ENCODE results near the gene PRKAR1A.

The PRKAR1A gene

DNA sequence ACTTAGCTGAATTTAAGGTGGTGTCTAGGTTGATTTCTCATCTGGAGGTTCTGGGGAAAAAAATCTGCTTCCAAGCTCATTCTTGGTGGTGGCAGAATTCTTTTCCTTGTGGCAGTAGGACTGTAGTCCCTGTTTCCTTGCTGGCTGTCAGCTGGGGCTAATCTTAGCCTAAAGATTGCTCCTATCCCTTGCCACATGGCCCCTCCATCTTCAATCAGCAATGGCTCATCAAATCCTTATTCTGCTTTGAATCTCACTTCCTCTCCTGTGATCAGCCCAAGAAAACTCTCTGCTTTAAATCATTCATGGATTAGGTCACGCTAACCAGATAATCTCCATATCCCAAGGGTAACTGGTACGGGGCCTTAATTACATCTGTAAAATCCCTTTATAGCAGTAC is 82.3 kb downstream of the PRKAR1A start:
- peaks cover 2% of the 10 kb centered on the region for H3K4me1 Mint-ChIP-seq
- no peak overlapping the region for H3K27ac Mint-ChIP-seq
- ATAC-seq: no peak
- no peaks in the 10 kb centered on the region for H3K9me3 Mint-ChIP-seq
- no peaks in the 10 kb centered on the region for H3K36me3 Mint-ChIP-seq
- no peak overlapping the region for H3K4me3 Mint-ChIP-seq
- DNase-seq (ENCODE audit: low spot score in 2 of 2): no peak

DNA sequence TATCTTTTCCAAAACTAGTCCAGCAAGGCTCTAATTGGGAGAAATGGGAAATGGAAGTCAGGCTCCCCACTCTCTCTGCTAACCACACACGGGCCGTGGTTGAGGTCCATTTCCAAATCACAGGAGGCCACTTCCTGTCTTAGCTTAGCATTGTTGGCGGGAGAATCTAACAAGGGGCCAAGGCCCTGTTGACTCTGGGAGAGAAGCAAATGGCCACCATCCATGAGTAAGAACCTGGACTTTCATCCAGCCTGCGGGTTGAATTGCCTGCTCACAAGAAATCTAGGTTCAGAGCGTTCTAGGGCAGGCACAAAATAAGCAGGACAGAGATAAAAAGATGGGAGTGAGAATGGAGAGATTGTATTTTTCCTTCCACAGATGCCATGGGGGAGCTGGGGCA is 83.3 kb downstream of the PRKAR1A start:
- H3K27ac Mint-ChIP-seq: no peak overlapping the region
- peaks cover 6% of the 10 kb centered on the region for H3K4me1 Mint-ChIP-seq
- DNase-seq (ENCODE audit: low spot score in 2 of 2) (no peak), ATAC-seq (no peak)
- no peak overlapping the region for H3K4me3 Mint-ChIP-seq
- H3K36me3 Mint-ChIP-seq: no peaks in the 10 kb centered on the region
- H3K9me3 Mint-ChIP-seq: no peaks in the 10 kb centered on the region

DNA sequence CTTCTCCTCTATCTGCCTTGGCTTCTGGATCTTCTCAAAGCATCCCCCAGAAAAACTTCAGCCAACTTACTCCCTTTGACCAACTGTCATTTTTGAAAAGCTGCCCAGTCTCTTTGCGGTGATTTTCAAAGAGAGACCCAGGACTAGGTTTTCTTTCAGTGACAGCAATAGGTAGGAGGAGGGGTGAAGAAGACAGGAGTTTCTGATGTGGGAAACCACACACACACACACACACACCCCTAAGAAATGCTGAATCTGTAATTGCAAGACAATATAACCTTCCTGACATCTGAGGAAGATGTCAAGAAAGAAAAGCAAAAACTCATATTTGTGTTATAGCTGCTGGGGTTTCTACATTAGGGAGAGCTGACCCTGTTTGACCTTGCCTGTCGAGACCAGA is 83.8 kb downstream of the PRKAR1A start:
- H3K4me3 Mint-ChIP-seq: no peak overlapping the region
- peaks cover 6% of the 10 kb centered on the region for H3K4me1 Mint-ChIP-seq
- H3K36me3 Mint-ChIP-seq: no peaks in the 10 kb centered on the region
- H3K27ac Mint-ChIP-seq: no peak overlapping the region
- no peaks in the 10 kb centered on the region for H3K9me3 Mint-ChIP-seq
- DNase-seq (ENCODE audit: low spot score in 2 of 2) (no peak), ATAC-seq (no peak)

DNA sequence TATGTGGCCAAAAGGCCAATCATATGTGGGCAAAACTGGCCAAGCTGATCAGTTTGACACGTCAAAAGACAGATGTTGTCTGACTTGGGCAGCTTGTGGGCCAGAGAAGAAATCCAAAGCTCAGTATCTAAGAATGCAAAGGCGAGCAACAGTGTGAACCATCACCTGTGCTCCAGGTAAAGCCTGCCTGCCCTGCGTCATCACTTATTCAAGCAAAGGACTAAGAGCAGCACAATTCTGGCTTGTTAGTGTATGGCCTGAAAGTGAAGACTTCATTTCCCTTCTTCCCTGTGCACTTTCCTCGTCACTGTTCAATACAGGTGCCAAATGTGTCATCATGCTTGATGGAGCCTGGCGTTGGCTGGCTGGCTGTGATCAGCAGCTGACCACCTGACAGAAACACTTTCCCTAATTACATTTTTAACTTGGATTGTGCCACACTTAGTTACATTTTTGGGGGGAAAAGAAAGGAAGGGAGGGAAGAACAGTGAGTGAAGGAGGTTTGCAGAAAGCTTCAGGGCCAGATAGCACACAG is 84.2 kb downstream of the PRKAR1A start:
- ATAC-seq (no peak), DNase-seq (ENCODE audit: low spot score in 2 of 2) (no peak)
- Mint-ChIP-seq H3K4me1 (peaks cover 6% of the 10 kb centered on the region), H3K36me3 (no peaks in the 10 kb centered on the region), H3K4me3 (no peak overlapping the region), H3K9me3 (no peaks in the 10 kb centered on the region), H3K27ac (no peak overlapping the region)

DNA sequence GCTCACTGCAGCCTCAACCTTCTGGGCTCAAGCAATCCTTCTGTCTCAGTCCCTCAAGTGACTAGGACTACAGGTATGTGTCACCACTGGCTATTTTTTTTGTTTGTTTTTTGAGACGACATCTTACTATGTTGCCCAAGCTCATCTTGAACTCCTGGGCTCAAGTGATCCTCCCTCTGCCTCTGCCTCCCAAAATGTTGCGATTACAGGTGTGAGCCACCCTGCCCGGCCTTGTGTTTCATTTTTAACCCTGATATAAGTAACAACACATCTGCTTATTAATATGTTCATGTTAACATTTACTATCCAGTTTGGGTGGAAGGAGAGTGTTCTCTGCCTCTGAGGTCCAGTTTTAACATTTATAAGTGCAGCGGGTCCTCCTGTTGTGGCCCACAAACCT is 85.8 kb downstream of the PRKAR1A start:
- no peaks in the 10 kb centered on the region for H3K36me3 Mint-ChIP-seq
- H3K9me3 Mint-ChIP-seq: no peaks in the 10 kb centered on the region
- DNase-seq (ENCODE audit: low spot score in 2 of 2) (no peak), ATAC-seq (no peak)
- no peak overlapping the region for H3K4me3 Mint-ChIP-seq
- no peak overlapping the region for H3K27ac Mint-ChIP-seq
- H3K4me1 Mint-ChIP-seq: peaks cover 6% of the 10 kb centered on the region

DNA sequence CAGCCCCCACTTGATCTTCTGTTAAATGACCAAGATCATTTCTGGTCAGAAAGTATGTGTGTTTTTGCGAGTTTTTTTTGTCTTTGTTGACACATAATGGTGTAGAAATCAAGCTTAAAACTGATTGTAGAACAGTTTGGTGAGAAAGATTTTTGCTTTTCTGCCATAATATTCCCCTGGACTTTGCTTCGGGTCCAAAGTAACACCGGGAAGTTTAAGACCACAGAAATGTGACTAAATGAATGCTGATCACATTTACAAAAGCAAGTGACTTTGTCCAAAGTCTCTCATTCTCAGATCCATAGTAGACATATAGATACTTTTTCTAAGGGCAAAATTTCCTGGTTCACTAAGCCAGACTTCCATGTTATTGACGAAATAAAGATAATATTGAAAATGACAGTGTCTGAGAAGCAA is 86.3 kb downstream of the PRKAR1A start:
- ATAC-seq (no peak), DNase-seq (ENCODE audit: low spot score in 2 of 2) (no peak)
- Mint-ChIP-seq H3K27ac (no peak overlapping the region), H3K36me3 (no peaks in the 10 kb centered on the region), H3K4me1 (peaks cover 6% of the 10 kb centered on the region), H3K4me3 (no peak overlapping the region), H3K9me3 (no peaks in the 10 kb centered on the region)

DNA sequence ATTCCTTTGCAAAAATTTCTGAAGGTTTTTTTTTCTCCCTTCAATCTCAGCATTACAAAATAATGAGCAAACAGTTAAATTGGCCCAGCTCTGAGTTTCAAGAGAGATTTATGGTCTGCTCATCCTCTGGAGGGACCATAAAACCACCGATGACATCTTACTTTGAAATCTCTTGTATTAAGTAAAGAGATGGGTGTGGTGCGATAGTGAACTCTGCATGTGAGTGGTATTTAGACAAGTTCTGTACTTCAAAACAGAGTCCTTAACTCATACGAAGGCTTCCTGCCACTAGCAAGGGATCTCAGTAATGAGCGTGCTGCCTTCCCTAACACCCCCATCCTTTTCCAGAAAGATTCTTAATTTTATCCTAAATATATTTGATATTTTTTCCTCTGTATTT is 86.9 kb downstream of the PRKAR1A start:
- Mint-ChIP-seq H3K4me3 (no peak overlapping the region), H3K4me1 (peaks cover 6% of the 10 kb centered on the region), H3K27ac (no peak overlapping the region), H3K36me3 (no peaks in the 10 kb centered on the region), H3K9me3 (no peaks in the 10 kb centered on the region)
- no peak for ATAC-seq
- DNase-seq (ENCODE audit: low spot score in 2 of 2): no peak

DNA sequence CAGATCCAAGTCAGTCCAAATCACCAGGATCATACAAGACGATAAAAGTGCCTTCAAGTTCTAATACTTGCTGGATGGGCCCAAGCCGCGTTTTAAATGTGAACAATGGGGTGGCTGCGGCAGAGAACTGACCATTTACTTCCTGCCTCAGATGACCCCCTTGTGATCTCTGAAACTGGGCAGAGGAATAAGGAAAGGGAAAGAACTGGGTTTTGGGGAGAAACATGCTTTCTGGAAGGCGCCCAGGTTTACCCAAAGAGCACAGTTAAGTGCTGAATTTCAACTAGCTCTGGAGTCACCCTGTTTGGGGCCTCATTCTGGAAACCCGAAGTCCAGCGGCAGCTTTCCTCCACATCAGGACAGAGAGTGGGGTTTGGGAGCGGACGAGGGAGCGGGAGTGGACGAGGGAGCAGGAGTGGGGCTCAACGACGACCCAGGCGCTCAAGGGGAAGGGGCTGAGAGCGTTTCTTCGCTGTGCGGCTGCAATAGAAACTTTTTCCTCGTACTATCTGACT is 87.4 kb downstream of the PRKAR1A start:
- ATAC-seq (no peak), DNase-seq (ENCODE audit: low spot score in 2 of 2) (no peak)
- Mint-ChIP-seq H3K27ac (no peak overlapping the region), H3K9me3 (no peaks in the 10 kb centered on the region), H3K4me3 (peak overlapping the region; percentile 55), H3K4me1 (peaks cover 6% of the 10 kb centered on the region), H3K36me3 (no peaks in the 10 kb centered on the region)

DNA sequence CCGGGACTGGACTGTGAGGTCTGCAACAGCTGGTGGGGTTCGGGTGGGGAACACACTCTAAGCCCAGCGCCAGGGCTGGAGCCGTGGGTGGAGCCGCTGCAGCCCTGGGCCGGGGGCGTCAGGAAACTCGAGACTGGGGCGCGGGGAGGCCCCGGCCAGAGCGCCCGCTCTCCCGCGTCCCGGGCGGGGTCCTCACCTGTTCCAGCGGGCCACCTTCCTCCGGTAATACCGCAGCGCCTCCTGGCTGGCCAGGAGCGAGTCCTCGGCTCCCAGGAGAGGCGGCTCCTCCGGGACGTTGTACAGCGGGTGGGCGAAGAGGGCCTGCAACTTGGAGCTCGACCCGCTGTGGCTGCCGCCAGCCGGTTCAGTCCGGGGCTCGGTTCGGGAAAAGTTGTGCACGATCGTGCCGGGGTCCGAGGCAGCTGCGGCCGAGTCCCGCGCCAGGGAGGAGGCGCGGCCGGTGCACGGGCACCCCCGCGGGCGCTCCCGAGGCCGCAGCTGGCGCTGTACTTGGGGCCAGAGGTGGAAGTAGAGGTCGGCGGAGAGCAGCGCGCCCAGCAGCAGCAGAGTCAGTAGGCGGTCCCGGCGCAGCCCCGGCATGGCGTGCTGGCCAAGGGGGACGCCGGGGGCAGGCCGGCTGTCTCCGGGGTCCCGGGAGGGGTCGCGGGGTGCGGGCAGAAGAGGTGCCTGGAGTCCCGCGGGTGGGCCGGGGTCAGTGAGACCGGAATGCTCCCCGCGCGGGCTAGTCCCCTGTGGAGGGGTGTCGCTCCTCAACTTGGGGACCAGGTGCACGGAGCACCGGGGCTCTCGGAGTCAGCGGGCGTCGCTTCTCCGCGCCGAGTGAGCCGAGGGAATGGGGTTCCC is 88.1 kb downstream of the PRKAR1A start:
- DNase-seq (ENCODE audit: low spot score in 2 of 2) (no peak), ATAC-seq (peak; percentile 46)
- Mint-ChIP-seq H3K9me3 (no peaks in the 10 kb centered on the region), H3K36me3 (no peaks in the 10 kb centered on the region), H3K4me3 (peak overlapping the region; percentile 55), H3K4me1 (peaks cover 6% of the 10 kb centered on the region), H3K27ac (no peak overlapping the region)

Data from stimulated activated effector memory CD8-positive, alpha-beta T cell treated with anti-CD3 and anti-CD28 coated beads, Interleukin-12 subunit alpha, Interleukin-12 subunit beta, amount 100 ng/mL, for 72 hours (primary cell).